K562 (cell line): ENCODE measurements around the gene OSCP1. TPM values are rescaled to one million over a fixed set of nuclear protein-coding genes. Genes with fewer than 3 reads are reported as not detected.

Source experiments
- CBFA2T3 ChIP-seq: fragments of 450-650 bp; IDR thresholded peaks from 2 replicates; pipeline ENCODE4 v1.6.1; 2017
- CLOCK ChIP-seq: fragments of 250-450 bp; sonication (Bioruptor Pico); IDR thresholded peaks from 2 replicates; pipeline ENCODE4 v1.4.0; 2020; ENCODE audit warnings: mild to moderate bottlenecking, moderate library complexity, borderline replicate concordance
- ESRRB ChIP-seq: fragments of 250-450 bp; sonication (Bioruptor Pico); IDR thresholded peaks from 2 replicates; pipeline ENCODE4 v1.5.0; 2020; ENCODE audit warnings: mild to moderate bottlenecking, moderate library complexity, borderline replicate concordance
- FOXJ3 ChIP-seq: sonication (generic); formaldehyde crosslinking; IDR thresholded peaks from 2 replicates; pipeline ENCODE4 v1.4.0; 2020; ENCODE audit warnings: mild to moderate bottlenecking, missing genetic modification reagents
- JUNB ChIP-seq: fragments of 450-650 bp; formaldehyde crosslinking; conservative IDR thresholded peaks from 2 replicates; pipeline ENCODE4 v1.4.0; 2020; ENCODE audit warnings: mild to moderate bottlenecking
- JUND ChIP-seq, 2 experiments: IDR thresholded peaks; 2 replicates in 1 of 2; 3 replicates in 1 of 2; pipeline ENCODE4 v1.6.1; 2011; ENCODE audit warnings: borderline replicate concordance in 2 of 2, low read depth in 2 of 2, low read length in 2 of 2, improper control_type of control experiment in 1 of 2, missing biosample characterization in 1 of 2, missing genetic modification characterization in 1 of 2, missing genetic modification reagents in 1 of 2
- SAFB2 ChIP-seq: fragments of 200-400 bp; formaldehyde crosslinking; IDR thresholded peaks from 2 replicates; pipeline ENCODE4 v1.6.1; 2018; ENCODE audit warnings: borderline replicate concordance, low read length, low read depth, moderate library complexity; ENCODE audit not compliant: severe bottlenecking
- SRSF9 ChIP-seq: fragments of 200-400 bp; formaldehyde crosslinking; IDR thresholded peaks from 2 replicates; pipeline ENCODE4 v1.6.1; 2017; ENCODE audit warnings: low read depth, low read length, borderline replicate concordance
- TARDBP ChIP-seq: fragments of 450-650 bp; IDR thresholded peaks from 2 replicates; pipeline ENCODE4 v1.6.1; 2016
- ZNF165 ChIP-seq: fragments of 250-450 bp; sonication (Bioruptor Pico); IDR thresholded peaks from 2 replicates; pipeline ENCODE4 v1.4.0; 2020; ENCODE audit warnings: borderline replicate concordance
- ZNF282 ChIP-seq: sonication (generic); formaldehyde crosslinking; IDR thresholded peaks from 2 replicates; pipeline ENCODE4 v1.8.1; 2023; ENCODE audit warnings: missing genetic modification reagents
- ZNF76 ChIP-seq: fragments of 250-450 bp; sonication (Bioruptor Pico); IDR thresholded peaks from 2 replicates; pipeline ENCODE4 v1.4.0; 2020; ENCODE audit warnings: mild to moderate bottlenecking, moderate library complexity, borderline replicate concordance
- polyA plus RNA-seq, 8 experiments: library from polyadenylated mRNA; depleted of rRNA in 4 of 8; stranded (reverse) in 5 of 8; unstranded in 3 of 8; fragments of >200 nt; fragmentation: Nextera tagmentation in 2 of 8; fragmentation: Illumina TruSeq in 1 of 8; extraction: Ambion mirVana in 2 of 8; extraction: Trizol in 1 of 8; gene quantifications; 2 replicates each; pipeline versions ENCODE4 v1.2.1 to v1.2.3, GENCODE V29; 2011 to 2014; ENCODE audit warnings: inconsistent platforms in 1 of 8, missing spikeins in 1 of 8
- total RNA-seq, 7 experiments: library from RNA; depleted of rRNA in 6 of 7; stranded (reverse); fragments of >200 nt in 6 of 7; fragmentation: Illumina TruSeq in 2 of 7; extraction: Trizol in 2 of 7; gene quantifications; 2 replicates each; pipeline versions ENCODE4 v1.2.1 to v1.2.3, GENCODE V29; 2011 to 2021; ENCODE audit warnings: low replicate concordance in 1 of 7
- TF ChIP-seq, protein P1 (sequence below): fragments of 450-650 bp; IDR thresholded peaks from 2 replicates; pipeline ENCODE4 v1.6.1; 2016; ENCODE audit warnings: missing biosample characterization, missing genetic modification characterization
- TF ChIP-seq, protein P2 (sequence below), 2 experiments: fragments of 450-650 bp in 1 of 2; IDR thresholded peaks; 2 replicates each; pipeline ENCODE4 v1.6.1; 2011 to 2017; ENCODE audit warnings: low read depth in 2 of 2, antibody characterized with exemption in 1 of 2, borderline replicate concordance in 1 of 2, low read length in 1 of 2, mild to moderate bottlenecking in 1 of 2, mixed read lengths in 1 of 2; ENCODE audit not compliant: control insufficient read depth in 1 of 2
- TF ChIP-seq, protein P3 (sequence below): sonication (generic); formaldehyde crosslinking; IDR thresholded peaks from 2 replicates; pipeline ENCODE4 v1.8.1; 2022; ENCODE audit warnings: missing genetic modification reagents

Gene OSCP1
- total and polyA plus RNA-seq, 9 of the 15 experiments (the other 6 are each of a cell fraction or from before 2014, with no cell fraction given) = 0.15 to 0.40 (median 0.33) TPM; not detected in 5

DNA sequence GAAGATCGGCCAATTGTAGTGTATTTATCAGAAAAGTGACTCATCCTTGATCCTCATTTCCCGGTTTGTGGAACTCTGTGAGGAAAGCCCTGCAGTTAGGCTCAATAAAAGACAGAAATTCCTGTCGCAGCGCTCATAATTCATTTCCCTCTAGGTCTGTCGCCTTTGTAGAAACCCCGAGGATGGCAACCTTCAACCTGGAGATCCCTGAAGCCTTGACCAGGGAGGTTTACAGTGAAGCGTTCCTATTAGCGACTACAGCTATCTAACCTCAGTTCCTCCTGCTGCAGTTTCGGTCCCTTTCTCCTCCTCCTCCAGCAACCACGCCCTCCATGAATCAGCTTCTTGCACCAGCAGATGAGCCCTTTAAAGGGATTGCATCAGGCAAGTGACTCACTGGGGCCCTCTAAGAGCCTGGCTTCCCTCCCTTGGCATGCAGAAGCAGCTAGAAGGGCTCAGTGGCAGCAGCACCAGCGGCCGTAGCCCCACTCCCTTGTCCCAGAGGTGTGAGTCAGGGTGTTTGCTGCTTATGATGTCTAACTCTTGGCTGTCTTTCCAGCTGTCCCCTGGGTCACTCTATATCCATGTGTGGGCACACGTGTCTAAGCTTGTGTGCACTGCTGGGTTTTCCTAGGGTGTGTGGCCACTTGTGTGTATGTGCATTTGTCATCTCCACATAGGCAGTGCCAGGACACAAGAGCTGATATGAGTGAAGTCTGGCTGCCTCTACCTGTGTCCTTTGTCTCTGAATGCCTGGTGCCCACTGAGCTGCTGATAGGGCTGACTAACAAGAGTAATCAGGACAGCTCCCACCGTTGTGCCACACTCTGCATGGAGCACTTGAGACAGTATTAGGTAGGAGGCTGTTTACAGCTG, 63.7 kb downstream of the OSCP1 start (continued):
- TF ChIP-seq JUNB (CRISPR knock-in tag) = peak; percentile 94
- TF ChIP-seq CBFA2T3 = peak; percentile 42; the same call in 1 of the 2 replicates
- TF ChIP-seq, protein P1, sequence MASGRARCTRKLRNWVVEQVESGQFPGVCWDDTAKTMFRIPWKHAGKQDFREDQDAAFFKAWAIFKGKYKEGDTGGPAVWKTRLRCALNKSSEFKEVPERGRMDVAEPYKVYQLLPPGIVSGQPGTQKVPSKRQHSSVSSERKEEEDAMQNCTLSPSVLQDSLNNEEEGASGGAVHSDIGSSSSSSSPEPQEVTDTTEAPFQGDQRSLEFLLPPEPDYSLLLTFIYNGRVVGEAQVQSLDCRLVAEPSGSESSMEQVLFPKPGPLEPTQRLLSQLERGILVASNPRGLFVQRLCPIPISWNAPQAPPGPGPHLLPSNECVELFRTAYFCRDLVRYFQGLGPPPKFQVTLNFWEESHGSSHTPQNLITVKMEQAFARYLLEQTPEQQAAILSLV (tag) = peak; percentile 92
- peak; percentile 79 for TF ChIP-seq ZNF165 (CRISPR knock-in tag)
- TF ChIP-seq, protein P2, sequence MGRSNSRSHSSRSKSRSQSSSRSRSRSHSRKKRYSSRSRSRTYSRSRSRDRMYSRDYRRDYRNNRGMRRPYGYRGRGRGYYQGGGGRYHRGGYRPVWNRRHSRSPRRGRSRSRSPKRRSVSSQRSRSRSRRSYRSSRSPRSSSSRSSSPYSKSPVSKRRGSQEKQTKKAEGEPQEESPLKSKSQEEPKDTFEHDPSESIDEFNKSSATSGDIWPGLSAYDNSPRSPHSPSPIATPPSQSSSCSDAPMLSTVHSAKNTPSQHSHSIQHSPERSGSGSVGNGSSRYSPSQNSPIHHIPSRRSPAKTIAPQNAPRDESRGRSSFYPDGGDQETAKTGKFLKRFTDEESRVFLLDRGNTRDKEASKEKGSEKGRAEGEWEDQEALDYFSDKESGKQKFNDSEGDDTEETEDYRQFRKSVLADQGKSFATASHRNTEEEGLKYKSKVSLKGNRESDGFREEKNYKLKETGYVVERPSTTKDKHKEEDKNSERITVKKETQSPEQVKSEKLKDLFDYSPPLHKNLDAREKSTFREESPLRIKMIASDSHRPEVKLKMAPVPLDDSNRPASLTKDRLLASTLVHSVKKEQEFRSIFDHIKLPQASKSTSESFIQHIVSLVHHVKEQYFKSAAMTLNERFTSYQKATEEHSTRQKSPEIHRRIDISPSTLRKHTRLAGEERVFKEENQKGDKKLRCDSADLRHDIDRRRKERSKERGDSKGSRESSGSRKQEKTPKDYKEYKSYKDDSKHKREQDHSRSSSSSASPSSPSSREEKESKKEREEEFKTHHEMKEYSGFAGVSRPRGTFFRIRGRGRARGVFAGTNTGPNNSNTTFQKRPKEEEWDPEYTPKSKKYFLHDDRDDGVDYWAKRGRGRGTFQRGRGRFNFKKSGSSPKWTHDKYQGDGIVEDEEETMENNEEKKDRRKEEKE (IDR thresholded peaks at IDR 0.05; ENCODE audit: borderline replicate concordance in 1 of 2, control insufficient read depth in 1 of 2, low read depth in 2 of 2, low read length in 1 of 2) = no peak
- TF ChIP-seq ESRRB = no peak
- no peak for TF ChIP-seq SRSF9
- peak; percentile 81 for TF ChIP-seq TARDBP
- TF ChIP-seq ZNF76 (CRISPR knock-in tag) = peak; percentile 95
- TF ChIP-seq CLOCK (CRISPR knock-in tag) = peak; percentile 70; the same call in 1 of the 2 replicates
- TF ChIP-seq, protein P3, sequence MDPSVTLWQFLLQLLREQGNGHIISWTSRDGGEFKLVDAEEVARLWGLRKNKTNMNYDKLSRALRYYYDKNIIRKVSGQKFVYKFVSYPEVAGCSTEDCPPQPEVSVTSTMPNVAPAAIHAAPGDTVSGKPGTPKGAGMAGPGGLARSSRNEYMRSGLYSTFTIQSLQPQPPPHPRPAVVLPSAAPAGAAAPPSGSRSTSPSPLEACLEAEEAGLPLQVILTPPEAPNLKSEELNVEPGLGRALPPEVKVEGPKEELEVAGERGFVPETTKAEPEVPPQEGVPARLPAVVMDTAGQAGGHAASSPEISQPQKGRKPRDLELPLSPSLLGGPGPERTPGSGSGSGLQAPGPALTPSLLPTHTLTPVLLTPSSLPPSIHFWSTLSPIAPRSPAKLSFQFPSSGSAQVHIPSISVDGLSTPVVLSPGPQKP (CRISPR knock-in tag) = no peak
- no peak for TF ChIP-seq SAFB2
- TF ChIP-seq FOXJ3 (CRISPR knock-in tag) = no peak
- TF ChIP-seq ZNF282 (CRISPR knock-in tag) = no peak
- peak; percentile 100 for TF ChIP-seq JUND (IDR thresholded peaks at IDR 0.05; ENCODE audit: borderline replicate concordance, low read depth, low read length)
- TF ChIP-seq JUND (tag; IDR thresholded peaks at IDR 0.05; ENCODE audit: borderline replicate concordance, low read depth, low read length) = peak; percentile 100
